Esophagus muscularis mucosa (tissue), 4 donors: Measurements from ENCODE around the gene TFAP2C. TPM values are rescaled to one million over a fixed set of nuclear protein-coding genes. Genes with fewer than 3 reads are reported as not detected.

Experiments used
- DNase-seq: peaks from one replicate; pipeline ENCODE4 v3.0.0-alpha.2; 2017; ENCODE audit errors: extremely low spot score
- H3K27ac ChIP-seq, 4 donors: fragments of 200-600 bp; sonication (generic); replicated peaks in 1 of 4; 1 replicate in 3 of 4; 2 replicates in 1 of 4; pipeline ENCODE4 v1.5.1; 2016 to 2019; ENCODE audit warnings: mild to moderate bottlenecking in 1 of 4
- H3K27me3 ChIP-seq, 4 donors: fragments of 200-600 bp; sonication (generic); one replicate each; pipeline versions ENCODE4 v1.5.1 to v1.6.0; 2016 to 2019
- H3K36me3 ChIP-seq, 4 donors: fragments of 200-600 bp; sonication (generic); one replicate each; pipeline ENCODE4 v1.5.1; 2016 to 2019
- H3K4me1 ChIP-seq, 4 donors: fragments of 200-600 bp; sonication (generic); one replicate each; pipeline ENCODE4 v1.5.1; 2016 to 2019
- H3K4me3 ChIP-seq, 4 donors: fragments of 200-600 bp; sonication (generic); 1 replicate in 2 of 4; 2 replicates in 2 of 4; pipeline ENCODE4 v1.5.1; 2016 to 2019; ENCODE audit warnings: mild to moderate bottlenecking in 4 of 4, moderate library complexity in 1 of 4
- H3K9me3 ChIP-seq, 4 donors: fragments of 200-600 bp; sonication (generic); 1 replicate in 3 of 4; 2 replicates in 1 of 4; pipeline ENCODE4 v1.5.1; 2016 to 2019
- EP300 ChIP-seq: sonication (generic); formaldehyde crosslinking; IDR thresholded peaks from one replicate; pipeline ENCODE4 v1.6.1; 2017; ENCODE audit warnings: antibody characterized with exemption
- POLR2A ChIP-seq: fragments of 450-650 bp; IDR thresholded peaks from one replicate; pipeline ENCODE4 v1.6.1; 2017; ENCODE audit warnings: antibody characterized with exemption, moderate library complexity, mild to moderate bottlenecking, low read depth
- POLR2AphosphoS5 ChIP-seq, 2 donors: sonication (generic); formaldehyde crosslinking; IDR thresholded peaks; one replicate each; pipeline ENCODE4 v1.6.1; 2017; ENCODE audit warnings: antibody characterized with exemption in 2 of 2
- WGBS: methylation state at CpG from one replicate; pipeline ENCODE4 v1.1.5; 2018; 5-methylcytosine and 5-hydroxymethylcytosine counted together
- intact Hi-C: fragments of 100-400 bp; cut with DNase I; formaldehyde crosslinking; loops from one replicate; pipeline ENCODE4 v1.15.1; 2023
- total RNA-seq, 4 donors: library from RNA; depleted of rRNA; stranded (reverse); fragments of >200 nt; gene quantifications; one replicate each; pipeline versions ENCODE4 v1.1.0 to v1.2.1, GENCODE V29; 2016
- TF ChIP-seq, protein P1 (sequence below), 3 experiments: fragments of 200-600 bp in 2 of 3; fragments of 450-650 bp in 1 of 3; sonication (generic) in 2 of 3; IDR thresholded peaks; one replicate each; pipeline ENCODE4 v1.5.1; 2017 to 2019; ENCODE audit warnings: antibody characterized with exemption in 3 of 3, mild to moderate bottlenecking in 2 of 3, moderate library complexity in 1 of 3

Gene TFAP2C
- total RNA-seq, 4 donors from 2014 or later, result 1.9 to 3.4 (median 2.4) TPM

DNA sequence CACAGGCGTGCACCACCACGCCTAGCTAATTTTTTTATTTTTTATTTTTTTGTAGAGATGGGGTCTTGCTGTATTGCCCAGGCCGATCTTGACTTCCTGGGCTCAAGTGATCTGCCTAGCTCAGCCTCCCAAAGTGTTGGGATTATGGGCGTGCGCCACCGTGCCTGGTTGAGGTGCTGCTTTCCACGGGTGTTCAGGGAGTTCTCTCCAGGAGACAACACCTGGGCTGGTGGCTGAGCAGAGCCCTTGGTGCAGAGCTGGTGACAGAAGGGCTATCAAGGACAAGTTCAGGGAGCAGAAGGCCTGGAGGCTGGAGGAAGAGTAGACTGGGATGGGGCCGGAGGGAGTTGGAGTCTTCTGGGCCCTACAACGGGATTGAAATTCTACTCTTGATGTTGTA, 34.6 kb downstream of the TFAP2C start:
- no peak for DNase-seq
- no peaks in the 10 kb centered on the region for H3K36me3 ChIP-seq
- WGBS, result 96% methylated on average over 7 of the region's 9 CpGs
- H3K9me3 ChIP-seq, result no peaks in the 10 kb centered on the region
- TF ChIP-seq EP300 (no peak), POLR2A (no peak), POLR2AphosphoS5 (IDR thresholded peaks at IDR 0.05) (no peak)
- TF ChIP-seq, protein P1, sequence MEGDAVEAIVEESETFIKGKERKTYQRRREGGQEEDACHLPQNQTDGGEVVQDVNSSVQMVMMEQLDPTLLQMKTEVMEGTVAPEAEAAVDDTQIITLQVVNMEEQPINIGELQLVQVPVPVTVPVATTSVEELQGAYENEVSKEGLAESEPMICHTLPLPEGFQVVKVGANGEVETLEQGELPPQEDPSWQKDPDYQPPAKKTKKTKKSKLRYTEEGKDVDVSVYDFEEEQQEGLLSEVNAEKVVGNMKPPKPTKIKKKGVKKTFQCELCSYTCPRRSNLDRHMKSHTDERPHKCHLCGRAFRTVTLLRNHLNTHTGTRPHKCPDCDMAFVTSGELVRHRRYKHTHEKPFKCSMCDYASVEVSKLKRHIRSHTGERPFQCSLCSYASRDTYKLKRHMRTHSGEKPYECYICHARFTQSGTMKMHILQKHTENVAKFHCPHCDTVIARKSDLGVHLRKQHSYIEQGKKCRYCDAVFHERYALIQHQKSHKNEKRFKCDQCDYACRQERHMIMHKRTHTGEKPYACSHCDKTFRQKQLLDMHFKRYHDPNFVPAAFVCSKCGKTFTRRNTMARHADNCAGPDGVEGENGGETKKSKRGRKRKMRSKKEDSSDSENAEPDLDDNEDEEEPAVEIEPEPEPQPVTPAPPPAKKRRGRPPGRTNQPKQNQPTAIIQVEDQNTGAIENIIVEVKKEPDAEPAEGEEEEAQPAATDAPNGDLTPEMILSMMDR (IDR thresholded peaks at IDR 0.05), result no peak
- H3K27ac ChIP-seq, result no peak overlapping the region
- no peak overlapping the region for H3K4me3 ChIP-seq
- peaks cover 0 to 28% (median 0%) of the 10 kb centered on the region in 4 donors for H3K27me3 ChIP-seq
- no peaks in the 10 kb centered on the region for H3K4me1 ChIP-seq
- intact Hi-C loops, result no loop called here

GRCh38 chr20:56664796-56665195, 35.7 kb downstream of the TFAP2C start:
- no peak for DNase-seq
- no peak overlapping the region for H3K4me3 ChIP-seq
- no peak overlapping the region for H3K27ac ChIP-seq
- H3K36me3 ChIP-seq, result no peaks in the 10 kb centered on the region
- no peaks in the 10 kb centered on the region for H3K9me3 ChIP-seq
- H3K27me3 ChIP-seq, result peaks cover 0 to 28% (median 0%) of the 10 kb centered on the region in 4 donors
- TF ChIP-seq POLR2AphosphoS5 (IDR thresholded peaks at IDR 0.05) (no peak), EP300 (no peak), POLR2A (no peak)
- TF ChIP-seq, protein P1 (IDR thresholded peaks at IDR 0.05), result no peak
- H3K4me1 ChIP-seq, result no peaks in the 10 kb centered on the region
- intact Hi-C loops, result no loop called here
- WGBS, result 71% methylated on average over 1 of the region's 1 CpG

GRCh38 chr20:56665806-56666205, 36.7 kb downstream of the TFAP2C start:
- Histone ChIP-seq H3K36me3 (no peaks in the 10 kb centered on the region), H3K9me3 (no peaks in the 10 kb centered on the region), H3K27ac (no peak overlapping the region), H3K4me1 (no peaks in the 10 kb centered on the region), H3K27me3 (peaks cover 0 to 28% (median 0%) of the 10 kb centered on the region in 4 donors), H3K4me3 (no peak overlapping the region)
- intact Hi-C loops, result no loop called here
- TF ChIP-seq POLR2AphosphoS5 (IDR thresholded peaks at IDR 0.05) (no peak), POLR2A (no peak), EP300 (no peak)
- TF ChIP-seq, protein P1 (IDR thresholded peaks at IDR 0.05), result no peak
- 81% methylated on average over 12 of the region's 12 CpGs for WGBS
- DNase-seq, result no peak

GRCh38 chr20:56673450-56673849, 44.3 kb downstream of the TFAP2C start:
- H3K4me1 ChIP-seq, result no peaks in the 10 kb centered on the region
- H3K9me3 ChIP-seq, result no peaks in the 10 kb centered on the region
- DNase-seq, result no peak
- intact Hi-C loops, result no loop called here
- no peak overlapping the region for H3K27ac ChIP-seq
- TF ChIP-seq, protein P1 (IDR thresholded peaks at IDR 0.05), result no peak
- TF ChIP-seq POLR2A (no peak), EP300 (no peak)
- no peak overlapping the region for H3K4me3 ChIP-seq
- 86% methylated on average over 5 of the region's 5 CpGs for WGBS
- no peaks in the 10 kb centered on the region for H3K36me3 ChIP-seq
- H3K27me3 ChIP-seq, result peaks cover 0 to 23% (median 0%) of the 10 kb centered on the region in 4 donors

GRCh38 chr20:56676001-56676400, 46.9 kb downstream of the TFAP2C start:
- Histone ChIP-seq H3K9me3 (no peaks in the 10 kb centered on the region), H3K27ac (no peak overlapping the region), H3K36me3 (no peaks in the 10 kb centered on the region), H3K4me3 (no peak overlapping the region), H3K27me3 (peaks cover 0 to 31% (median 0%) of the 10 kb centered on the region in 4 donors), H3K4me1 (no peaks in the 10 kb centered on the region)
- intact Hi-C loops, result no loop called here
- TF ChIP-seq EP300, result no peak
- WGBS, result 77% methylated on average over 12 of the region's 12 CpGs
- no peak for DNase-seq
